HG02623 (cell line): ENCODE data around the gene GAN.
"Not testable (repeated sequence)": the region's sequence is repeated elsewhere in the genome, so short reads cannot be mapped to it uniquely, and the experiment has no call there.

ENCODE experiments used
- ATAC-seq: cut with Tn5 transposase; IDR thresholded peaks from one replicate; pipeline ENCODE4 v1.9.1; 2021; ENCODE audit warnings: moderate library complexity; ENCODE audit not compliant: unreplicated experiment

The GAN gene

GRCh38 chr16:81421536-81421935 is 106.8 kb downstream of the GAN start:
- no peak for ATAC-seq

- ATAC-seq = not testable (repeated sequence)
Measured at GRCh38 chr16:81422153-81422552, 107.4 kb downstream of the GAN start.

GRCh38 chr16:81424771-81425170 is 110.0 kb downstream of the GAN start:
- ATAC-seq = no peak

- ATAC-seq = no peak
Measured at GRCh38 chr16:81427219-81427618, 112.5 kb downstream of the GAN start.

GRCh38 chr16:81429045-81429521 is 114.3 kb downstream of the GAN start:
- no peak for ATAC-seq

- ATAC-seq = no peak
Measured at GRCh38 chr16:81431554-81432353, 117.0 kb downstream of the GAN start.

GRCh38 chr16:81432937-81433557 is 118.3 kb downstream of the GAN start:
- ATAC-seq = no peak

GRCh38 chr16:81435103-81435502 is 120.3 kb downstream of the GAN start:
- ATAC-seq = no peak

- ATAC-seq = no peak
Measured at GRCh38 chr16:81435567-81435966, 120.8 kb downstream of the GAN start.

- no peak for ATAC-seq
Measured at GRCh38 chr16:81436386-81436785, 121.6 kb downstream of the GAN start.

- ATAC-seq = no peak
Measured at GRCh38 chr16:81437865-81438264, 123.1 kb downstream of the GAN start.
